Activated T-helper 1 cell treated with anti-CD3 and anti-CD28 coated beads, Interleukin-12 subunit alpha, Interleukin-12 subunit beta, Interleukin-2, Interleukin-4 antibody, amounts not matched to agents 30 ng/mL and 10 ng/mL and 1 ng/mL, durations not matched to agents 14 hours and 24 hours and 36 hours (primary cell): Measurements from ENCODE around the gene SMYD3. TPM values are rescaled to one million over a fixed set of nuclear protein-coding genes. Genes with fewer than 3 reads are reported as not detected.

Source experiments
- DNase-seq: peaks from one replicate; pipeline ENCODE4 v3.0.0; 2021; ENCODE audit warnings: low spot score
- H3K27ac Mint-ChIP-seq: one replicate; pipeline ENCODE4 v1.8.0; 2021; ENCODE audit warnings: mild to moderate bottlenecking, mixed read lengths
- H3K27me3 Mint-ChIP-seq: one replicate; pipeline ENCODE4 v1.8.0; 2022; ENCODE audit warnings: mild to moderate bottlenecking, moderate library complexity, mixed read lengths; ENCODE audit not compliant: insufficient read depth
- H3K36me3 Mint-ChIP-seq: one replicate; pipeline ENCODE4 v1.8.0; 2021; ENCODE audit warnings: low read depth, mixed read lengths
- H3K4me1 Mint-ChIP-seq: one replicate; pipeline ENCODE4 v1.8.0; 2021; ENCODE audit warnings: low read depth, mixed read lengths
- H3K4me3 Mint-ChIP-seq: one replicate; pipeline ENCODE4 v1.8.0; 2021; ENCODE audit warnings: mild to moderate bottlenecking, moderate library complexity, mixed read lengths
- H3K9me3 Mint-ChIP-seq: one replicate; pipeline ENCODE4 v1.8.0; 2021; ENCODE audit warnings: mixed read lengths
- intact Hi-C: fragments of 100-400 bp; cut with micrococcal nuclease; formaldehyde crosslinking; loops from one replicate; pipeline ENCODE4 v1.15.1; 2024
- total RNA-seq: library from RNA; stranded (reverse); gene quantifications from 2 replicates; pipeline ENCODE4 v1.2.3, GENCODE V29; 2022

SMYD3 gene
- total RNA-seq, 1 donor from 2014 or later: 21.7 TPM

- Mint-ChIP-seq H3K36me3 (no peaks in the 10 kb centered on the region), H3K4me3 (no peak overlapping the region), H3K27ac (no peak overlapping the region), H3K4me1 (no peaks in the 10 kb centered on the region), H3K27me3 (no peaks in the 10 kb centered on the region), H3K9me3 (peaks cover 1% of the 10 kb centered on the region)
- no peak for DNase-seq
- intact Hi-C loops: no loop called here
Observed at GRCh38 chr1:245879091-245879490, 628.0 kb downstream of the SMYD3 start.

GRCh38 chr1:245878585-245878984 lies 628.5 kb downstream of the SMYD3 start:
- intact Hi-C loops: no loop called here
- H3K9me3 Mint-ChIP-seq: no peaks in the 10 kb centered on the region

GRCh38 chr1:245877976-245878375 lies 629.1 kb downstream of the SMYD3 start:
- no peak for DNase-seq
- no peaks in the 10 kb centered on the region for H3K4me1 Mint-ChIP-seq
- H3K27me3 Mint-ChIP-seq: no peaks in the 10 kb centered on the region
- H3K27ac Mint-ChIP-seq: no peak overlapping the region
- no peak overlapping the region for H3K4me3 Mint-ChIP-seq
- H3K9me3 Mint-ChIP-seq: no peaks in the 10 kb centered on the region
- intact Hi-C loops: no loop called here
- H3K36me3 Mint-ChIP-seq: no peaks in the 10 kb centered on the region

More at GRCh38 chr1:245878585-245878984, 628.5 kb downstream of the SMYD3 start:
- H3K4me3 Mint-ChIP-seq: no peak overlapping the region
- H3K27me3 Mint-ChIP-seq: no peaks in the 10 kb centered on the region
- H3K27ac Mint-ChIP-seq: no peak overlapping the region
- H3K36me3 Mint-ChIP-seq: no peaks in the 10 kb centered on the region
- H3K4me1 Mint-ChIP-seq: no peaks in the 10 kb centered on the region
- no peak for DNase-seq

- no peak for DNase-seq
- no peaks in the 10 kb centered on the region for H3K36me3 Mint-ChIP-seq
- intact Hi-C loops: no loop called here
- H3K27ac Mint-ChIP-seq: no peak overlapping the region
- no peaks in the 10 kb centered on the region for H3K27me3 Mint-ChIP-seq
- H3K9me3 Mint-ChIP-seq: no peaks in the 10 kb centered on the region
- H3K4me1 Mint-ChIP-seq: no peaks in the 10 kb centered on the region
- H3K4me3 Mint-ChIP-seq: no peak overlapping the region
Observed at GRCh38 chr1:245876586-245876985, 630.5 kb downstream of the SMYD3 start.

- H3K27me3 Mint-ChIP-seq: no peaks in the 10 kb centered on the region
- no peaks in the 10 kb centered on the region for H3K4me1 Mint-ChIP-seq
- no peaks in the 10 kb centered on the region for H3K9me3 Mint-ChIP-seq
- intact Hi-C loops: no loop called here
- DNase-seq: no peak
- H3K36me3 Mint-ChIP-seq: no peaks in the 10 kb centered on the region
- H3K4me3 Mint-ChIP-seq: no peak overlapping the region
- H3K27ac Mint-ChIP-seq: no peak overlapping the region
Observed at GRCh38 chr1:245875581-245876261, 631.4 kb downstream of the SMYD3 start.

GRCh38 chr1:245874942-245875580 lies 632.0 kb downstream of the SMYD3 start:
- Mint-ChIP-seq H3K4me3 (no peak overlapping the region), H3K27ac (no peak overlapping the region), H3K27me3 (no peaks in the 10 kb centered on the region), H3K4me1 (no peaks in the 10 kb centered on the region), H3K9me3 (no peaks in the 10 kb centered on the region), H3K36me3 (no peaks in the 10 kb centered on the region)
- no peak for DNase-seq
- intact Hi-C loops: no loop called here

GRCh38 chr1:245873883-245874671 lies 633.0 kb downstream of the SMYD3 start:
- H3K27ac Mint-ChIP-seq: no peak overlapping the region
- no peaks in the 10 kb centered on the region for H3K36me3 Mint-ChIP-seq
- H3K4me3 Mint-ChIP-seq: no peak overlapping the region
- no peaks in the 10 kb centered on the region for H3K27me3 Mint-ChIP-seq
- intact Hi-C loops: no loop called here
- H3K9me3 Mint-ChIP-seq: no peaks in the 10 kb centered on the region
- H3K4me1 Mint-ChIP-seq: no peaks in the 10 kb centered on the region
- no peak for DNase-seq

- Mint-ChIP-seq H3K4me1 (no peaks in the 10 kb centered on the region), H3K4me3 (no peak overlapping the region), H3K27ac (no peak overlapping the region)
Observed at GRCh38 chr1:245873068-245873467, 634.0 kb downstream of the SMYD3 start.

GRCh38 chr1:245872475-245872874 lies 634.6 kb downstream of the SMYD3 start:
- intact Hi-C loops: no loop called here
- Mint-ChIP-seq H3K9me3 (no peaks in the 10 kb centered on the region), H3K36me3 (no peaks in the 10 kb centered on the region), H3K27me3 (no peaks in the 10 kb centered on the region), H3K27ac (no peak overlapping the region), H3K4me3 (no peak overlapping the region), H3K4me1 (no peaks in the 10 kb centered on the region)
- DNase-seq: no peak

More at GRCh38 chr1:245873068-245873467, 634.0 kb downstream of the SMYD3 start:
- Mint-ChIP-seq H3K27me3 (no peaks in the 10 kb centered on the region), H3K9me3 (no peaks in the 10 kb centered on the region), H3K36me3 (no peaks in the 10 kb centered on the region)
- no peak for DNase-seq
- intact Hi-C loops: no loop called here

- H3K4me1 Mint-ChIP-seq: no peaks in the 10 kb centered on the region
- no peaks in the 10 kb centered on the region for H3K9me3 Mint-ChIP-seq
- H3K4me3 Mint-ChIP-seq: no peak overlapping the region
- H3K27me3 Mint-ChIP-seq: no peaks in the 10 kb centered on the region
- intact Hi-C loops: no loop called here
- no peaks in the 10 kb centered on the region for H3K36me3 Mint-ChIP-seq
- no peak for DNase-seq
- no peak overlapping the region for H3K27ac Mint-ChIP-seq
Observed at GRCh38 chr1:245871915-245872314, 635.2 kb downstream of the SMYD3 start.

- DNase-seq: no peak
- Mint-ChIP-seq H3K4me3 (no peak overlapping the region), H3K36me3 (no peaks in the 10 kb centered on the region)
Observed at GRCh38 chr1:245871191-245871590, 635.9 kb downstream of the SMYD3 start.

GRCh38 chr1:245870698-245871097 lies 636.4 kb downstream of the SMYD3 start:
- no peak overlapping the region for H3K27ac Mint-ChIP-seq
- intact Hi-C loops: no loop called here
- no peaks in the 10 kb centered on the region for H3K4me1 Mint-ChIP-seq
- no peaks in the 10 kb centered on the region for H3K9me3 Mint-ChIP-seq
- DNase-seq: no peak
- no peaks in the 10 kb centered on the region for H3K36me3 Mint-ChIP-seq
- H3K27me3 Mint-ChIP-seq: no peaks in the 10 kb centered on the region
- no peak overlapping the region for H3K4me3 Mint-ChIP-seq

More at GRCh38 chr1:245871191-245871590, 635.9 kb downstream of the SMYD3 start:
- no peaks in the 10 kb centered on the region for H3K27me3 Mint-ChIP-seq
- no peaks in the 10 kb centered on the region for H3K9me3 Mint-ChIP-seq
- no peaks in the 10 kb centered on the region for H3K4me1 Mint-ChIP-seq
- no peak overlapping the region for H3K27ac Mint-ChIP-seq
- intact Hi-C loops: no loop called here

GRCh38 chr1:245869847-245870246 lies 637.2 kb downstream of the SMYD3 start:
- intact Hi-C loops: no loop called here
- H3K4me3 Mint-ChIP-seq: no peak overlapping the region
- H3K27ac Mint-ChIP-seq: no peak overlapping the region
- H3K9me3 Mint-ChIP-seq: no peaks in the 10 kb centered on the region
- no peak for DNase-seq
- H3K27me3 Mint-ChIP-seq: no peaks in the 10 kb centered on the region
- no peaks in the 10 kb centered on the region for H3K4me1 Mint-ChIP-seq
- no peaks in the 10 kb centered on the region for H3K36me3 Mint-ChIP-seq
